Fibroblast of skin of back (primary cell): Measurements from ENCODE around the gene LCK.
"Not testable (repeated sequence)": the region's sequence is repeated elsewhere in the genome, so short reads cannot be mapped to it uniquely, and the experiment has no call there.

Source experiments
- DNase-seq: peaks from one replicate; pipeline ENCODE4 v3.0.0-alpha.2; 2013

LCK gene

GRCh38 chr1:32240140-32240951 lies 10.7 kb upstream of the LCK start:
- peak; percentile 61 for DNase-seq

DNA sequence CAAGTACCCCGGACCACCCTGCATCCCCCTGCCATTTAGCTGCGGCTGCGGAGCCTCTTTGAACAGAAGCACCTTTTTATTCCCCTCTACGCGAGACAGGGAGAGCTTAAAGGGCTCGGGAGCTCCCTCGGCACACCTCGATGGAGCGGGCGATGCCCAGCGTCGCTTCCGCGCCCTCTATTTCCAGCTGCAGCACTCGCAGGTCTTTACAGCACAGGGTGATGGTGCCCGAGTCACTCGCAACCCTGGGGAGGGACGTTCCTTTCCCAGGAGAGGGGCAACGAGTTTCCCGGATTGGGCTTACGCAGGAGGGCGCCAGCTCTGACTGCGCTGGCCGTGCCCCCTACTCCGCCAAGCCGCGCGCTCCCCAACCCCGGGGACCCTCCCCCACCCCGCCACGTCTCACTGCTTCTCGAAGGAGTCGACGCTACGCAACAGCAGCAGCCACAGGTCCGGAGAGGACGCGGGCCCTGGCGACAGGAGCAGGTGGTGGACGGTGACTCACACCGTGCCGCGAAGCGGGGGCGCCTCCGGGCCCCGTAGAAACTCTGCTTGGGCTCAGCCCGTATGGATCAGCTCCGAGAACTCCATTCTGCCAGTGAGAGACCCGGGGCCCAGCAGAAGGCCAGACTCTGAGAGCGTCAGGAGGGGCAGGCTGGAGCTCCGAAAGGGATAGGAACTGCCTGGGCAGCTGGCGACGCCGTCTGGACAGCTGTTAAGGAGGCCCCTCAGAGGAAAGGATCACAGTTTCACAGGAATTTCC lies 9.9 kb upstream of the LCK start:
- peak; percentile 44 for DNase-seq

DNA sequence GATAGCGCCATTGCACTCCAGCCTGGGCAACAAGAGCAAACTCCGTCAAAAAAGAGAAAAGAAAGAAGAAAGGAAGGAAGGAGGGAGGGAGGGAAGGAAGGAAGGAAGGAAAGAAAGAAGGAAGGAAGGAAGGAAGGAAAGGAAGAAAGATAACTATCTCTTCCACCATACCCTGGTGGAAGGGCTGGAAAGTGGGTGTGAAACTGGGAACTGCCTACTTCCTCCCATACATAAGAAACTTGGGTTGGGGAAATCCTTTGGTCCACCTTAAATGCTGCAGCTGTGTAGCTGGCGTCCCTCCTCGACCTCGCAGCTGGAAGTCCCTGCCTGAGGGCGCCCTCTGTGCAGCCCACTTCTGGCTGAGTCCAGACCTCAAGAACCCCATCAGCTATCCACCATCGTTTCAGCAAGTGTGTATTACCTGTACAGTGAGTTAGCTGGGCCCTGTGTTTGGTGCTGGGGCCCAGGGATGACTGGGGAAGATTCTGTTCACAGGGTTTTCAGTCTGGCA lies 8.7 kb upstream of the LCK start:
- DNase-seq: no peak

- peak; percentile 88 for DNase-seq
Observed at GRCh38 chr1:32246888-32247273, 4.2 kb upstream of the LCK start, which contains the start of gene FAM167B. Gene FAM167B, plus strand, starts transcription at chr1:32247222. Its CDS starts 200 bp downstream, at chr1:32247422.

- DNase-seq: no peak
Observed at GRCh38 chr1:32247452-32247851, 3.6 kb upstream of the LCK start.

- DNase-seq: peak; percentile 60
Observed at GRCh38 chr1:32247983-32248889, 2.8 kb upstream of the LCK start.

DNA sequence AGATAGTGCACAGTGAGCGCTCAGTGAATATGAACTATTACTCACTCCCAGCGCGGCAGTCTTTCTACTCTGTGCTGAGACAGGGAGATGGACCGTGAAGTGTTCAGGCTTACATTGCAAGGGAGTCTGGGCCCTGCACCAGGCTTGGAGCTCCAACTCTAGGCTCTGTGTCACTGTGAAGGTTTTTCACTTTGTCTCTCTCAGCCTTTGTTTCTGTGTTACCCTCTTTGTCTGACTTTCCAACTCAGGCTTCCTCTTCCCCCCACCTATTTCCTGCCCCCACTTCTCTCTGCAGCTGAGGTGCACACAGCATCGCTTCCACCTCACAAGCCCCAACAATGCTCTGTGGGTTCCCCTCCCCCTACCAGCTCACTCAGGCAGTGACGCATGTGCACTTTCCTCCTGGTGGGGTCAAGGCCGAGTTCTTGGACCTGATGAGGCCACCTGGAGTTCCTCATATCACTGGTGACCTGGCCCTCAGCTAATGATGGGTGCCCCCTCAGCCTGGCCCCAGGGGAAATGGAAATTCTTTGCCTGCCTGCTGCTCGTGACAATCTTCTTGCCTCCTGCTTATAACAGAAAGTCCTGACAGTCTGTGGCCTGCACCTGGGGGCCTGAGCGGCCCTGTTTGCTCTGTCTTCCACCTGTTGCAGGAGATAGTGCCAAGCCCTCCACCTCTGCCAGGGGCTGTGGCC lies 1.1 kb upstream of the LCK start:
- DNase-seq: no peak

GRCh38 chr1:32255072-32256071 lies 4.3 kb downstream of the LCK start:
- no peak for DNase-seq

DNA sequence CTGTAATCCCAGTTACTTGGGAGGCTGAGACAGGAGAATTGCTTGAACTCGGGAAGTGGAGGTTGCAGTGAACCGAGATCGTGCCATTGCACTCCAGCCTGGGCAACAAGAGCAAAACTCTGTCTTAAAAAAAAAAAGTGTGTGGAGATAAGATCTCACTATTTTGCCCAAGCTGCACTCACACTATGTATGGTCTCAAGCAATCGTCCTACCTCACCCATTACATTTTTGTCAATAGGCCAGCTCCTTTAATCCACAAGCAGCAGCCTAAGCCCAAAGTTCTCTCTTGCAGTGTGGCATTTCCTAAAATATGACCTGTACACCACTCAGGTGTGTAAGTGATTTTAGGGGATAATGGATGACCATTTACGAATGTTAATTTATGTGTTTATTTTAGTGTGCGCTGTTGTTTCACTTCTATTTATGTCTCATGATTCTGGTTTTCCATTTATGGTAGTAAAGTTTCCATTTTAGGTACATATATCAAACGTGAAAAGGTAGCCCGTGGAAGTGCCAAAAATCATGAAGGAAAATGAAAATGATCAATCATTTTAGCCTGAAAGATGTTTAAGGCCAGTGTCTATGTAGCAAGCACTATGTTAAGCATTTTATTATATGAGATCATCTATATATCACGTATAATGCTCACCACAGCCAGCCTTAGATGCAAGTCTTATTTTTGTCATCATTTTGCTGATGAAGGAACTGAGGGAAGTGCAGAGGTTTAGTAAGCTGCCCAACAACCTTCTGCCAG lies 5.6 kb downstream of the LCK start:
- no peak for DNase-seq

DNA sequence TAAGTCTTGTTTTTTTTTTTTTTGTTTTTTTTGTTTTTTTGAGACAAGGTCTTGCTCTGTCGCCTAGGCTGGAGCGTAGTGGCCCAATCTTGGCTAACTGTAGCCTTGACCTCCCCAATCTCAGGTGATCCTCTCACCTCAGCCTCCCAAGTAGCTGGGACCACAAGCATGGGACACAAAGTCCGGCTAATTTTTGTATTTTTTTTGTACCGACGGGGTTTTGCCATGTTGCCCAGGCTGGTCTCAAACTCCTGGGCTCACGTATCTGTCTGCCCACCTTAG lies 6.1 kb downstream of the LCK start:
- DNase-seq: no peak

GRCh38 chr1:32263236-32263593 lies 12.2 kb downstream of the LCK start:
- DNase-seq: not testable (repeated sequence)

DNA sequence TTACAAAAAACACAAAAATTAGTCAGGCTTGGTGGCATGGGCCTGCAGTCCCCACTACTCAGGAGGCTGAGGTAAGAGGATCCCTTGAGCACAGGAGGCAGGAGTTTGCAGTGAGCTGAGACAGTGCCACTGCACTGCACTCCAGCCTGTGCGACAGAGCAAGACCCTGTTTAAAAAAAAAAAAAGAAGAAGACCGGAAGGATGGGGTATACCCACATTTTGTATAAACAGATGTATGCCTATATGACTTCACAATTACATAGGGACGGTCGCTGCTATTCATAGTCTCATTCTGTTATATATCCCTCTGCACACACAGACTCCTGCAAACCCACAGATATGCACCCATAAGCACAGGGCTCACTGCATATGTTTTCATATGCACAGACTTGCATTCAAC lies 12.7 kb downstream of the LCK start:
- DNase-seq: no peak

DNA sequence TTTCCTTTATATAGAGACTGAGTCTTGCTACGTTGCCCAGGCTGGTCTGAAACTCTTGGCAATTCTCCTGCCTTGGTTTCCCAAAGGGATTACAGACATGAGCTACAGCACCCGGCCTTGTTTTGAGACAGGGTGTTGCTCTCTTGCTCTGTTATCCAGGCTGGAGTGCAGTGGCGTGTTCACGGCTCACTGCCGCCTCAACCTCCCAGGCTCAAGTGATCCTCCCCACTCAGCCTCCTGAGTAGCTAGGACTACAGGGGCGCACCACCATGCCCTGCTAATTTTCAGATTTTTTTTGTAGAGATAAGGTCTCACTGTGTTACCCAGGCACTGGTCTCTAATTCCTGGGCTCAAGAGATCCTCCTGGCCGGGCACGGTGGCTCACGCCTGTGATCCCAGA lies 14.8 kb downstream of the LCK start:
- no peak for DNase-seq

GRCh38 chr1:32266921-32267591 lies 16.0 kb downstream of the LCK start:
- DNase-seq: peak; percentile 94

DNA sequence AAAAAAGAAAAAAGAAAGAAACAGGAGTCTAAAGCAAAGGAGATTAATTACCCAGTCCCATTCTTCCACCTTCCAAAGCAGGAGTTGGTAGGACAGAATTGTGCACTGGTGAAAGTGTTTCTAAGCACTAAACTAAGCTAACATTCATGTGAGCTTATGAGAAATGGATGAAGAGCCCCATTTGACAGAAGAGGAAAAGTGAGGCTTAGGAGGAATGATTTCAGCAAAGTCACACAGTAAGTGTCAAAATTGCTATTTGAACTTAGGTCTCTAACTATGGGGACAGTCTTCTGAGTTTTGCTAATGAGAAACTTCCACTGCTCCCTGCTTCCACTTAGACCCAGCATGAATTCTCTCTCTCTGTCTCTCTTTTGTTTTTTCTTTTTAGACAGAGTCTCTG lies 18.7 kb downstream of the LCK start:
- no peak for DNase-seq

DNA sequence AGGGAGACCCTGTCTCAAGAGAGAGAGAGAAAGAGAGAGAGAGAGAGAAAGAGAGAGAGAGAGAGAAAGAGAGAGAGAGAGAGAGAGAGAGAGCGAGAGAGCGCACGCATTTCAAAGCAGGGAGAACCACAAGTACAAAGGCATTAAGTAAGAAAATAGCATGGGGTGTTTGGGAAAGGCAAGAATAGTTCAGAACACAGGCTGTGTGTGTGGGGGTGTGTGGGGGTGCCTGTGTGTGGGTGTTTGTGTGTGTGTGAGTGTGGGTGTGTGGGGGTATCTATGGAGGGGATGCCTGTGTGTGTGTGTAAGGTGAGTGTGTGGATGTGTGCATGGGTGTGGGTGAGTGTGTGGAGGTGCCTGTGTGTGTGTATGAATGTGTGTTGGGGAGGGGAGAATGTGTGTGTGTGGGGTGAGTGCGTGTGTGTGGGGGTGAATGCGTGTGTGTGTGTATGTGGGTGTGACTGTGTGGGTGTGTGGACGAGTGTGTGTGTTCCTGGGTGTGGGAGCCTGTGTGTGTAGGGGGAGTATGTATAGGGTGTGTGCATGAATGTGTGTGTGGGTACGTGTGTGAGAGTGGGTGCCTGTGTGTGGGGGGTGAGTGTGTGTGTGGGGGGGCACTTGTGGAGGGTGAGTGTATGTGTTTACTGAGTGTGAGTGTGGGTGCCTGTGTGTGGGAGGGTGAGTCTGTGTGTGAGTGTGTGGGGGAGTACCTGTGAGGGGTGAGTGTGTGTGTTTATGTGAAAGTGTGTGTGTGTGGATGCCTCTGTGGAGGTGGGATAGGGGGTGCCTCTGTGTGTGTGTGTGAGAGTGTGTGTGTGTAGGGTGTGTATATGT lies 21.7 kb downstream of the LCK start:
- DNase-seq: no peak

GRCh38 chr1:32273391-32274208 lies 22.5 kb downstream of the LCK start:
- DNase-seq: no peak
